Uterus (tissue), 2 donors: ENCODE results near the gene CCDC87.

ENCODE experiments used
- CTCF ChIP-seq, 4 experiments: fragments of 200-600 bp in 2 of 4; fragments of 450-650 bp in 2 of 4; sonication (generic) in 2 of 4; IDR thresholded peaks; one replicate each; pipeline ENCODE4 v1.5.1; 2016 to 2019; ENCODE audit warnings: antibody characterized with exemption in 4 of 4, mild to moderate bottlenecking in 2 of 4, moderate library complexity in 1 of 4
- POLR2A ChIP-seq, 2 donors: fragments of 450-650 bp; IDR thresholded peaks; one replicate each; pipeline ENCODE4 v1.6.1; 2016; ENCODE audit warnings: antibody characterized with exemption in 2 of 2, mild to moderate bottlenecking in 1 of 2, moderate library complexity in 1 of 2

- no peak for TF ChIP-seq CTCF (IDR thresholded peaks at IDR 0.05)
- no peak for TF ChIP-seq POLR2A (IDR thresholded peaks at IDR 0.05)
These were observed 46.4 kb upstream of the CCDC87 start for GRCh38 chr11:66639066-66639813.
